ENCODE measurements around the gene CDK1. TPM values are rescaled to one million over a fixed set of nuclear protein-coding genes. Genes with fewer than 3 reads are reported as not detected.

Gene CDK1
- total and polyA plus RNA-seq, 10 of the 15 experiments (the other 5 are each of a cell fraction or from before 2014, with no cell fraction given): 81.5 to 361 (median 133) TPM

DNA sequence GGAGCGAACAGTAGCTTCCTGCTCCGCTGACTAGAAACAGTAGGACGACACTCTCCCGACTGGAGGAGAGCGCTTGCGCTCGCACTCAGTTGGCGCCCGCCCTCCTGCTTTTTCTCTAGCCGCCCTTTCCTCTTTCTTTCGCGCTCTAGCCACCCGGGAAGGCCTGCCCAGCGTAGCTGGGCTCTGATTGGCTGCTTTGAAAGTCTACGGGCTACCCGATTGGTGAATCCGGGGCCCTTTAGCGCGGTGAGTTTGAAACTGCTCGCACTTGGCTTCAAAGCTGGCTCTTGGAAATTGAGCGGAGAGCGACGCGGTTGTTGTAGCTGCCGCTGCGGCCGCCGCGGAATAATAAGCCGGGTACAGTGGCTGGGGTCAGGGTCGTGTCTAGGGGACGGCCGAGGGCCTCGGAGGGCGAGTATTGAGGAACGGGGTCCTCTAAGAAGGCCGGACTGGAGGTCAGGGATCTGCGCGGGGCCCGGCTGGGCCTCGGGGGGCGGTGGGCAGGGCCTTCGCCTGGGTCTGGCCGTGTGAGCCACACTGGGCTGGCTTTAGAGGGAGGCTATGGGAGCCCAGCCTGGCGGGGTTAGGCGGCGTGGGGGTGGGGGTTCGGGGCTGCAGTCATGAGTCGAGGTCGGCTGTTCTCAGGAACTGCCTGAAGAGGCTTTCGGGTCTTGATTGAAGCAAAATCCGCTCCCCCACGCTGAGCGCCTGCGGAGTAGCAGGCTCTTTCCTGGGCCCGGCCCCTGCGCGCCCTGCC lies at the start of gene CDK1 (continued):
- TF ChIP-seq, protein P1, sequence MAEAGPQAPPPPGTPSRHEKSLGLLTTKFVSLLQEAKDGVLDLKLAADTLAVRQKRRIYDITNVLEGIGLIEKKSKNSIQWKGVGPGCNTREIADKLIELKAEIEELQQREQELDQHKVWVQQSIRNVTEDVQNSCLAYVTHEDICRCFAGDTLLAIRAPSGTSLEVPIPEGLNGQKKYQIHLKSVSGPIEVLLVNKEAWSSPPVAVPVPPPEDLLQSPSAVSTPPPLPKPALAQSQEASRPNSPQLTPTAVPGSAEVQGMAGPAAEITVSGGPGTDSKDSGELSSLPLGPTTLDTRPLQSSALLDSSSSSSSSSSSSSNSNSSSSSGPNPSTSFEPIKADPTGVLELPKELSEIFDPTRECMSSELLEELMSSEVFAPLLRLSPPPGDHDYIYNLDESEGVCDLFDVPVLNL (IDR thresholded peaks at IDR 0.05; ENCODE audit: low read depth, low read length): peak; percentile 96
- TF ChIP-seq IRF4 (IDR thresholded peaks at IDR 0.05; ENCODE audit: low read depth, low read length) (peak; percentile 51), KLF5 (IDR thresholded peaks at IDR 0.05; ENCODE audit: partially characterized antibody) (peak; percentile 63)

DNA sequence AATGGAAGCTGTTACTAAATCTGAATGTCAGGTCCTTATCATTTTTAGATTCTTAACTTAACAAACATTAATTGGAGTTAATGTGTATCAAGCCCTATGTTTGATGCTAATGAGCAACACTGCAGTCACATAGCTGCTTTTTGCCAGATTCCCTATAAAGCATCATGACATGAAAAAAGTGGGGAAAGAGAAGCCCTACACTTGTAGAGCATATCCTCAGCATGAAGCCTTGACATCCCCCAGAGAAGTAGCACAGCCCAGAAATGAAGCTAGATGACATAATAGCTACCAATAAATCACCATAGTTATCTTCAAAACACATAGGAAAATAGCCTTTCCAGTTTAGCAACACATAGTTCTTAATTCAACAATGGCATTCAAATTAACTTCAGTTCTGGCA lies 49.2 kb upstream of the CDK1 start:
- Histone ChIP-seq H3K9me3 (replicated peaks; ENCODE audit: control insufficient read depth, insufficient read depth, low read length) (no peaks in the 10 kb centered on the region), H2AFZ (ENCODE audit: control insufficient read depth, low read depth, low read length) (no peak overlapping the region), H3K79me2 (ENCODE audit: control insufficient read depth, insufficient read depth, low read length) (no peaks in the 10 kb centered on the region), H3K4me1 (ENCODE audit: control insufficient read depth, insufficient read depth, low read length) (peaks cover 3% of the 10 kb centered on the region; the same call in 1 of the 2 replicates), H3K4me2 (ENCODE audit: control insufficient read depth, insufficient read depth) (no peak overlapping the region), H4K20me1 (ENCODE audit: control insufficient read depth, insufficient read depth) (no peaks in the 10 kb centered on the region), H3K36me3 (ENCODE audit: control insufficient read depth in 2 of 2, insufficient read depth in 2 of 2, low read length in 1 of 2) (no peaks in the 10 kb centered on the region), H3K27me3 (replicated peaks in 1 of 2; ENCODE audit: control insufficient read depth in 2 of 2, insufficient read depth in 2 of 2, low read length in 1 of 2) (no peaks in the 10 kb centered on the region; a peak in 4 of 4 replicates), H3K27ac (ENCODE audit: control insufficient read depth, insufficient read depth) (no peak overlapping the region), H3K4me3 (no peak overlapping the region), H3K9ac (ENCODE audit: control insufficient read depth, insufficient read depth, low read length) (no peak overlapping the region)
- DNase-seq (ENCODE audit: low read depth, low spot score) (no peak), FAIRE-seq (no peak), ATAC-seq (no peak)
- intact Hi-C loops (cut with micrococcal nuclease; ENCODE audit: unreplicated experiment): no loop called here
- ChIA-PET RAD21 (ENCODE audit: unreplicated experiment) (no interaction called here), CTCF (no interaction called here), POLR2A (no interaction called here), SMC1A (ENCODE audit: uncharacterized antibody, unreplicated experiment) (interaction anchor here (0.9 kb wide), 2 partner anchors 9 to 43 kb away, joined by 3 read pairs; no protein-coding TSS in a partner anchor)
- BruUV-seq (replicated peaks): no TSS peak
- in situ Hi-C loops (cut with MboI): no loop called here
- TF ChIP-seq KLF5 (IDR thresholded peaks at IDR 0.05; ENCODE audit: partially characterized antibody) (no peak), JUNB (IDR thresholded peaks at IDR 0.05) (no peak), ESRRA (IDR thresholded peaks at IDR 0.05; ENCODE audit: low read length) (no peak), HDAC2 (IDR thresholded peaks at IDR 0.05) (no peak), RELB (IDR thresholded peaks at IDR 0.05; ENCODE audit: low read depth) (no peak), MAX (IDR thresholded peaks at IDR 0.05; ENCODE audit: low read depth, low read length) (no peak), BHLHE40 (IDR thresholded peaks at IDR 0.05; ENCODE audit: borderline replicate concordance in 1 of 2, low read depth in 2 of 2, low read length in 1 of 2) (no peak), PML (IDR thresholded peaks at IDR 0.05; ENCODE audit: low read length) (no peak), RCOR1 (conservative IDR thresholded peaks at IDR 0.05; ENCODE audit: low read depth, low read length) (no peak), SMARCA5 (IDR thresholded peaks at IDR 0.05) (no peak), ZBTB33 (IDR thresholded peaks at IDR 0.05) (no peak), FOXK2 (IDR thresholded peaks at IDR 0.05) (no peak), FOS (IDR thresholded peaks at IDR 0.05; ENCODE audit: borderline replicate concordance, extremely low read depth, insufficient read length) (no peak), ZNF217 (IDR thresholded peaks at IDR 0.05) (no peak), EZH2 (IDR thresholded peaks at IDR 0.05; ENCODE audit: borderline replicate concordance, control insufficient read depth, low read depth, low read length) (no peak), TARDBP (IDR thresholded peaks at IDR 0.05; ENCODE audit: borderline replicate concordance) (no peak), EED (IDR thresholded peaks at IDR 0.05; ENCODE audit: low read depth) (no peak)

Data from GM12878 (cell line).